HG03139 (cell line): ENCODE results near the gene GATA2.

ENCODE experiments used
- ATAC-seq: cut with Tn5 transposase; IDR thresholded peaks from one replicate; pipeline ENCODE4 v1.9.1; 2021; ENCODE audit not compliant: unreplicated experiment

The GATA2 gene

GRCh38 chr3:128492671-128493569, at the start of gene GATA2:
Gene GATA2 (minus strand): TSS chr3:128493201. CDS start chr3:128487031, 6,170 bp downstream.
- ATAC-seq = no peak

- no peak for ATAC-seq
Observed at GRCh38 chr3:128541246-128541645, 48.2 kb upstream of the GATA2 start.

- ATAC-seq = no peak
Observed at GRCh38 chr3:128539376-128539775, 46.4 kb upstream of the GATA2 start.

GRCh38 chr3:128537091-128537703, 44.2 kb upstream of the GATA2 start:
- ATAC-seq = no peak

- no peak for ATAC-seq
Observed at GRCh38 chr3:128532012-128532983, 39.3 kb upstream of the GATA2 start.

GRCh38 chr3:128524374-128525299, 31.6 kb upstream of the GATA2 start:
- ATAC-seq = no peak

GRCh38 chr3:128523591-128523990, 30.6 kb upstream of the GATA2 start:
- no peak for ATAC-seq

- ATAC-seq = no peak
Observed at GRCh38 chr3:128521715-128522114, 28.7 kb upstream of the GATA2 start.

- ATAC-seq = no peak
Observed at GRCh38 chr3:128518587-128519490, 25.8 kb upstream of the GATA2 start.

GRCh38 chr3:128517648-128518047, 24.6 kb upstream of the GATA2 start:
- no peak for ATAC-seq

GRCh38 chr3:128515967-128516366, 23.0 kb upstream of the GATA2 start:
- ATAC-seq = no peak

GRCh38 chr3:128508852-128509251, 15.9 kb upstream of the GATA2 start:
- no peak for ATAC-seq

- ATAC-seq = no peak
Observed at GRCh38 chr3:128506754-128507153, 13.8 kb upstream of the GATA2 start.

GRCh38 chr3:128505771-128506170, 12.8 kb upstream of the GATA2 start:
- no peak for ATAC-seq

GRCh38 chr3:128504963-128505730, 12.1 kb upstream of the GATA2 start:
- ATAC-seq = no peak

- no peak for ATAC-seq
Observed at GRCh38 chr3:128504533-128504915, 11.5 kb upstream of the GATA2 start.

- no peak for ATAC-seq
Observed at GRCh38 chr3:128503751-128504532, 10.9 kb upstream of the GATA2 start.
